ENCODE measurements around the gene KRTAP4-1.
"Not testable (repeated sequence)": the region's sequence is repeated elsewhere in the genome, so short reads cannot be mapped to it uniquely, and the experiment has no call there.

KRTAP4-1 gene

GRCh38 chr17:41147531-41148204, 37.0 kb downstream of the KRTAP4-1 start:
- 78 to 90% methylated on average over 1 to 2 of the region's 2 CpGs for WGBS, 2 experiments (ENCODE audit: insufficient coverage in 2 of 2)
- Histone ChIP-seq H3K27ac (ENCODE audit: low read depth, low read length, severe bottlenecking) (no peak overlapping the region), H3K4me1 (ENCODE audit: control insufficient read depth, insufficient read depth, low read length, poor library complexity, severe bottlenecking) (no peaks in the 10 kb centered on the region), H3K36me3 (ENCODE audit: control insufficient read depth, insufficient read depth, low read length) (no peaks in the 10 kb centered on the region), H3K4me3 (ENCODE audit: extremely low read depth, insufficient read depth, low read length, poor library complexity, severe bottlenecking) (no peak overlapping the region), H3K9me3 (ENCODE audit: control insufficient read depth, low read length) (no peaks in the 10 kb centered on the region)

GRCh38 chr17:41145261-41145660, 39.5 kb downstream of the KRTAP4-1 start:
- Histone ChIP-seq H3K4me1 (ENCODE audit: control insufficient read depth, insufficient read depth, low read length, poor library complexity, severe bottlenecking) (no peaks in the 10 kb centered on the region), H3K9me3 (ENCODE audit: control insufficient read depth, low read length) (peaks cover 2% of the 10 kb centered on the region), H3K36me3 (ENCODE audit: control insufficient read depth, insufficient read depth, low read length) (no peaks in the 10 kb centered on the region), H3K4me3 (ENCODE audit: extremely low read depth, insufficient read depth, low read length, poor library complexity, severe bottlenecking) (no peak overlapping the region), H3K27ac (ENCODE audit: low read depth, low read length, severe bottlenecking) (no peak overlapping the region)
- 83% methylated on average over 2 of the region's 2 CpGs; no CpG with 5 or more reads in 1 of the 2 experiments for WGBS, 2 experiments (ENCODE audit: insufficient coverage in 2 of 2)

- no peaks in the 10 kb centered on the region for H3K4me1 ChIP-seq (ENCODE audit: control insufficient read depth, insufficient read depth, low read length, poor library complexity, severe bottlenecking)
- WGBS, 2 experiments (ENCODE audit: insufficient coverage in 2 of 2): 100% methylated on average over 1 of the region's 1 CpG; no CpG with 5 or more reads in 1 of the 2 experiments
- H3K9me3 ChIP-seq (ENCODE audit: control insufficient read depth, low read length): peaks cover 6% of the 10 kb centered on the region
- H3K27ac ChIP-seq (ENCODE audit: low read depth, low read length, severe bottlenecking): no peak overlapping the region
- no peak overlapping the region for H3K4me3 ChIP-seq (ENCODE audit: extremely low read depth, insufficient read depth, low read length, poor library complexity, severe bottlenecking)
- H3K36me3 ChIP-seq (ENCODE audit: control insufficient read depth, insufficient read depth, low read length): no peaks in the 10 kb centered on the region
Observed at GRCh38 chr17:41144846-41145245, 39.9 kb downstream of the KRTAP4-1 start.

GRCh38 chr17:41141361-41141760, 43.4 kb downstream of the KRTAP4-1 start:
- Histone ChIP-seq H3K36me3 (ENCODE audit: control insufficient read depth, insufficient read depth, low read length) (no peaks in the 10 kb centered on the region), H3K4me1 (ENCODE audit: control insufficient read depth, insufficient read depth, low read length, poor library complexity, severe bottlenecking) (no peaks in the 10 kb centered on the region), H3K27ac (ENCODE audit: low read depth, low read length, severe bottlenecking) (no peak overlapping the region), H3K4me3 (ENCODE audit: extremely low read depth, insufficient read depth, low read length, poor library complexity, severe bottlenecking) (no peak overlapping the region), H3K9me3 (ENCODE audit: control insufficient read depth, low read length) (peaks cover 6% of the 10 kb centered on the region)

GRCh38 chr17:41140360-41141131, 44.2 kb downstream of the KRTAP4-1 start, which contains the start of gene KRTAP4-6:
TSS of gene KRTAP4-6 (minus strand) at chr17:41140544. CDS start at chr17:41140487, 57 bp downstream.
- H3K9me3 ChIP-seq (ENCODE audit: control insufficient read depth, low read length): peaks cover 6% of the 10 kb centered on the region
- no peaks in the 10 kb centered on the region for H3K4me1 ChIP-seq (ENCODE audit: control insufficient read depth, insufficient read depth, low read length, poor library complexity, severe bottlenecking)
- no peaks in the 10 kb centered on the region for H3K36me3 ChIP-seq (ENCODE audit: control insufficient read depth, insufficient read depth, low read length)
- H3K27ac ChIP-seq (ENCODE audit: low read depth, low read length, severe bottlenecking): no peak within 1 kb of the TSS
- no peak within 1 kb of the TSS for H3K4me3 ChIP-seq (ENCODE audit: extremely low read depth, insufficient read depth, low read length, poor library complexity, severe bottlenecking)
- 83 to 86% methylated on average over 3 to 5 of the region's 6 CpGs for WGBS, 2 experiments (ENCODE audit: insufficient coverage in 2 of 2)

- not testable (repeated sequence) for H3K27ac ChIP-seq (ENCODE audit: low read depth, low read length, severe bottlenecking); H3K4me1 ChIP-seq (ENCODE audit: control insufficient read depth, insufficient read depth, low read length, poor library complexity, severe bottlenecking); H3K9me3 ChIP-seq (ENCODE audit: control insufficient read depth, low read length); H3K4me3 ChIP-seq (ENCODE audit: extremely low read depth, insufficient read depth, low read length, poor library complexity, severe bottlenecking); H3K36me3 ChIP-seq (ENCODE audit: control insufficient read depth, insufficient read depth, low read length)
- WGBS, 2 experiments (ENCODE audit: insufficient coverage in 2 of 2): 85 to 90% methylated on average over 12 of the region's 12 CpGs
Observed at GRCh38 chr17:41139865-41140264, 44.8 kb downstream of the KRTAP4-1 start.
